ENCODE data around the gene YAF2. TPM values are rescaled to one million over a fixed set of nuclear protein-coding genes. Genes with fewer than 3 reads are reported as not detected.

Gene YAF2
- total RNA-seq, 1 donor: 19.9 TPM

DNA sequence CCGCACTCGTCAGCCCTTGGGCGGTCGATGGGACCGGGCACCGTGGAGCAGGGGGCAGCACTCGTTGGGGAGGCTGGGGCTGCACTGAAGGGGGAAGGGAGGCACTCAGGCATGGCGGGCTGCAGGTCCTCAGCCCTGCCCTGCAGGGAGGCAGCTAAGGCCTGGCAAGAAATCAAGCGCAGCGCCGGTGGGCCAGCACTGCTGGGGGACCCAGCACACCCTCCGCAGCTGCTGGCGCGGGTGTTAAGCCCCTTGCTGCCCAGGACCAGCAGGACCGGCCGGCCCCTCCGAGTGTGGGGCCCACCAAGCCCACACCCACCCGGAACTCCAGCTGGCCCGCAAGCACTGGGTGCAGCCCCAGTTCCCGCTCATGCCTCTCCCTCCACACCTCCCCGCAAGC lies 35.7 kb upstream of the YAF2 start:
- H3K9me3 ChIP-seq (ENCODE audit: low read depth, low read length): no peaks in the 10 kb centered on the region
- H3K4me2 ChIP-seq (ENCODE audit: insufficient read depth, low read length): no peak overlapping the region
- H3K4me3 ChIP-seq (ENCODE audit: insufficient read depth, low read length): no peak overlapping the region
- TF ChIP-seq, protein P1, sequence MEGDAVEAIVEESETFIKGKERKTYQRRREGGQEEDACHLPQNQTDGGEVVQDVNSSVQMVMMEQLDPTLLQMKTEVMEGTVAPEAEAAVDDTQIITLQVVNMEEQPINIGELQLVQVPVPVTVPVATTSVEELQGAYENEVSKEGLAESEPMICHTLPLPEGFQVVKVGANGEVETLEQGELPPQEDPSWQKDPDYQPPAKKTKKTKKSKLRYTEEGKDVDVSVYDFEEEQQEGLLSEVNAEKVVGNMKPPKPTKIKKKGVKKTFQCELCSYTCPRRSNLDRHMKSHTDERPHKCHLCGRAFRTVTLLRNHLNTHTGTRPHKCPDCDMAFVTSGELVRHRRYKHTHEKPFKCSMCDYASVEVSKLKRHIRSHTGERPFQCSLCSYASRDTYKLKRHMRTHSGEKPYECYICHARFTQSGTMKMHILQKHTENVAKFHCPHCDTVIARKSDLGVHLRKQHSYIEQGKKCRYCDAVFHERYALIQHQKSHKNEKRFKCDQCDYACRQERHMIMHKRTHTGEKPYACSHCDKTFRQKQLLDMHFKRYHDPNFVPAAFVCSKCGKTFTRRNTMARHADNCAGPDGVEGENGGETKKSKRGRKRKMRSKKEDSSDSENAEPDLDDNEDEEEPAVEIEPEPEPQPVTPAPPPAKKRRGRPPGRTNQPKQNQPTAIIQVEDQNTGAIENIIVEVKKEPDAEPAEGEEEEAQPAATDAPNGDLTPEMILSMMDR (IDR thresholded peaks at IDR 0.05; ENCODE audit: extremely low read depth, low read depth, low read length): no peak
- no peak for DNase-seq (ENCODE audit: insufficient read length, low spot score, missing footprints)
- no peak overlapping the region for H2AFZ ChIP-seq (ENCODE audit: low read length)
- no peaks in the 10 kb centered on the region for H3K79me2 ChIP-seq (ENCODE audit: insufficient read depth, low read length)
- no peaks in the 10 kb centered on the region for H3K4me1 ChIP-seq (ENCODE audit: insufficient read depth, low read length)
- no peaks in the 10 kb centered on the region for H3K27me3 ChIP-seq (ENCODE audit: insufficient read depth, low read length)
- no peaks in the 10 kb centered on the region for H3K36me3 ChIP-seq (ENCODE audit: insufficient read depth, low read length)
- H3K27ac ChIP-seq (ENCODE audit: low read depth, low read length): no peak overlapping the region
- no peaks in the 10 kb centered on the region for H4K20me1 ChIP-seq (ENCODE audit: insufficient read depth, low read length)

DNA sequence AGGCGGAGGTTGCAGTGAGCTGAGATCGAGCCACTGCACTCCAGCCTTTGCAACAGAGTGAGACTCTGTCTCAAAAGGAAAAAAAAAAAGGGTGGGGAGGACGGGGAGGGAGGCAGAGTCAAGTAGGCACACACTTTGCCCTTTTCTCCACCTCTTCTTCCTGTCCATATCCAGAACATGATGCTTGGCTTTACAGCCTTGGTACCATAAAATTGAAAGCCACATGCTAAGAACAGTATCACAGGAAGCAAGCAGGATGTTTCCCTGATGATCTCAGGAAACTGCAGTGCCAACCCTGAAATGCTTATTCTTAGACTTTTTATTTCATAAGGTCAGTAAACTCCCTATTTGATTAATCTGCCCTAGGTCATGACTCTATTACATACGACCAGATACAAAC lies 32.5 kb upstream of the YAF2 start:
- Histone ChIP-seq H3K79me2 (ENCODE audit: insufficient read depth, low read length) (no peaks in the 10 kb centered on the region), H4K20me1 (ENCODE audit: insufficient read depth, low read length) (no peaks in the 10 kb centered on the region), H3K4me3 (ENCODE audit: insufficient read depth, low read length) (no peak overlapping the region), H3K4me1 (ENCODE audit: insufficient read depth, low read length) (no peaks in the 10 kb centered on the region), H3K4me2 (ENCODE audit: insufficient read depth, low read length) (no peak overlapping the region), H3K27ac (ENCODE audit: low read depth, low read length) (no peak overlapping the region), H2AFZ (ENCODE audit: low read length) (no peak overlapping the region), H3K36me3 (ENCODE audit: insufficient read depth, low read length) (no peaks in the 10 kb centered on the region), H3K9me3 (ENCODE audit: low read depth, low read length) (no peaks in the 10 kb centered on the region), H3K27me3 (ENCODE audit: insufficient read depth, low read length) (no peaks in the 10 kb centered on the region)
- TF ChIP-seq, protein P1 (IDR thresholded peaks at IDR 0.05; ENCODE audit: extremely low read depth, low read depth, low read length): no peak
- DNase-seq (ENCODE audit: insufficient read length, low spot score, missing footprints): no peak

DNA sequence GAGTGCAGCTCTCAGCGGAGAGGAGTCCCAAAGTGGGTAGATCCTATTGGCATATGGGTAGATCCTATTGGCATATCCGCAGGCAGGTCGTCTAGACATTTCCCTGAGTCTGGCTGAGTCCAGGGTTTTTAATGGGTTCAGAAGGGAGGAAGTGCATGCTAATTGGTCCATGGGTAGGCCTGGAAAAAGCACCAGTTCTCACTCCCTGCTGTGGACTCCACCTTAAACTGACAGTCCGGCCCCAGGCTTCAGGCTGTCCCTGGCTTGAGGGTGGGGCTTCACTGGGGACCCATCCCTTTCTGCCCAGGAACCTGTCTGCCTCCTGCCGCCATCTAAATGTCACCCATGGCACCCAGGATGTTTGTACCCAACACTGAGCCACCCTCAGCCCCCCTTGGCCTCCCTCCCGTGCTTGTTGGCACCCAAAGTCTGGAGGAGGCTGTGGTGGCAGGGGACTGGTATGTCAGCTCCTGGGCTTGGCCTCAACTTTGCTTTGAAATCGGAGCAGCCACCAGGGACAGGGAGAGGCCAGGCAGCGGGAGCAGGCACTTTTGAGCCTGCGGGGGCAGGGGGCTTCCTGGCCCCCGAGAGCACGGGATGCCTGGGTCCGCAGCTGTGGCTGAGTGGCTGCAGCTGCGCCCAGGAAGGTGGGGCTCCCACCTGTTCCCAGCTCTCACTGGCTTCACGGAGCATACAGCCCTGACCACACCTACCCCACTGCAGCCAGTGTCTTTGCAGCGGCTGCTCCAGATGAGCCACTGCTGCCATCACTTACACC lies 29.6 kb upstream of the YAF2 start:
- H3K27ac ChIP-seq (ENCODE audit: low read depth, low read length): no peak overlapping the region
- no peak for DNase-seq (ENCODE audit: insufficient read length, low spot score, missing footprints)
- no peaks in the 10 kb centered on the region for H3K27me3 ChIP-seq (ENCODE audit: insufficient read depth, low read length)
- H4K20me1 ChIP-seq (ENCODE audit: insufficient read depth, low read length): no peaks in the 10 kb centered on the region
- no peak overlapping the region for H3K4me3 ChIP-seq (ENCODE audit: insufficient read depth, low read length)
- H3K36me3 ChIP-seq (ENCODE audit: insufficient read depth, low read length): no peaks in the 10 kb centered on the region
- H2AFZ ChIP-seq (ENCODE audit: low read length): no peak overlapping the region
- no peaks in the 10 kb centered on the region for H3K4me1 ChIP-seq (ENCODE audit: insufficient read depth, low read length)
- TF ChIP-seq, protein P1 (IDR thresholded peaks at IDR 0.05; ENCODE audit: extremely low read depth, low read depth, low read length): no peak
- no peaks in the 10 kb centered on the region for H3K9me3 ChIP-seq (ENCODE audit: low read depth, low read length)
- no peaks in the 10 kb centered on the region for H3K79me2 ChIP-seq (ENCODE audit: insufficient read depth, low read length)
- no peak overlapping the region for H3K4me2 ChIP-seq (ENCODE audit: insufficient read depth, low read length)

DNA sequence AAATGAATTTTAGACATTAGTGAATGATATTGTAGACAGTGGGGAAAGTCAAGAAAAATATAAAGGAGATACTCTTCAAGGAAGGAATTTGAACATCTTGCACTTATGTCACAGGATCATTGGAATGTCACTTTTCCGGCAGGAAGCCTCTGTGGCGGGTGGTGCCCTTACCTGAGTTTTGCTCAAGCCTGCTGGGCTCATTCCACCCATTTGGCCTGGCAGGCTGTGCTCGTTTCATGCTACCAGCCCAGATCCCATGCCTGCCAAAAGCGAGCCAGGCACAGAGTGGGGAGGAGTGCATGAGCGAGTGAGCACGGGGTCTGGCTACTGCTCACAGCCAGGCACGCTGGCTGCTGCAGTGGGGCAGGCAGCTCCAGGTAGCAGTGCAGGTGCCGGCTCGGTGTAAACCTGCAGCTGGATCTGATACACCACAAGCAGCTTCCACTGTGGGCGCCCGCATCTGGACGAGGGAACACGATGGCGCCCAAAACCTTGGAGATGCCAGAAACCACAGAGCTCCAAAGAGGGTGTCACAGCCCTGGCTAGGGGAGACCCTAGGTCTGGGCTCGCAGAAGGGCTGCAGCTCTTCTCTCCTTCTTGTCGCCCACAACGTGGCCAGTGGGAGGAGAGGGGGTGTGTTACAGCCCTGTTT lies 28.7 kb upstream of the YAF2 start:
- H2AFZ ChIP-seq (ENCODE audit: low read length): no peak overlapping the region
- TF ChIP-seq, protein P1 (IDR thresholded peaks at IDR 0.05; ENCODE audit: extremely low read depth, low read depth, low read length): no peak
- no peak overlapping the region for H3K4me2 ChIP-seq (ENCODE audit: insufficient read depth, low read length)
- DNase-seq (ENCODE audit: insufficient read length, low spot score, missing footprints): no peak
- no peaks in the 10 kb centered on the region for H3K79me2 ChIP-seq (ENCODE audit: insufficient read depth, low read length)
- H3K9me3 ChIP-seq (ENCODE audit: low read depth, low read length): no peaks in the 10 kb centered on the region
- no peak overlapping the region for H3K27ac ChIP-seq (ENCODE audit: low read depth, low read length)
- H3K36me3 ChIP-seq (ENCODE audit: insufficient read depth, low read length): no peaks in the 10 kb centered on the region
- no peaks in the 10 kb centered on the region for H4K20me1 ChIP-seq (ENCODE audit: insufficient read depth, low read length)
- no peaks in the 10 kb centered on the region for H3K27me3 ChIP-seq (ENCODE audit: insufficient read depth, low read length)
- H3K4me3 ChIP-seq (ENCODE audit: insufficient read depth, low read length): no peak overlapping the region
- no peaks in the 10 kb centered on the region for H3K4me1 ChIP-seq (ENCODE audit: insufficient read depth, low read length)
